OCI-LY7 (cell line): Measurements from ENCODE around the gene ATAD3B. TPM values are rescaled to one million over a fixed set of nuclear protein-coding genes. Genes with fewer than 3 reads are reported as not detected.

ENCODE experiments used
- BruUV-seq: library from RNA; stranded (reverse); fragments of 400-500 nt; replicated peaks from 2 replicates; lab custom pipeline; 2021; lab: Mats Ljungman, UMichigan
- CTCF ChIA-PET: fragments of 300-600 bp; sonication (Branson Sonifier 250); formaldehyde crosslinking; loops from one replicate; lab custom pipeline; 2022; ENCODE audit warnings: antibody characterized with exemption; ENCODE audit not compliant: unreplicated experiment; lab: Charles Lee
- POLR2A ChIA-PET: fragments of 300-600 bp; sonication (Branson Sonifier 250); formaldehyde crosslinking; loops from one replicate; lab custom pipeline; 2022; ENCODE audit warnings: antibody characterized with exemption; lab: Charles Lee
- DNase-seq: peaks from one replicate; pipeline ENCODE4 v3.0.0-alpha.2; 2015; ENCODE audit warnings: low spot score
- H2AFZ ChIP-seq: fragments of 200-600 bp; sonication (generic), shearing (Covaris generic); 2 replicates; pipeline ENCODE4 v1.6.1; 2014; ENCODE audit warnings: mild to moderate bottlenecking, antibody characterized with exemption, low read length, moderate library complexity
- H3K27ac ChIP-seq: fragments of 200-600 bp; sonication (generic); 2 replicates; pipeline ENCODE4 v1.5.1; 2014; ENCODE audit warnings: mixed run types, low read depth, mild to moderate bottlenecking, moderate library complexity, low read length, inconsistent platforms; ENCODE audit not compliant: poor library complexity, severe bottlenecking
- H3K36me3 ChIP-seq: fragments of 200-600 bp; sonication (generic); 2 replicates; pipeline ENCODE4 v1.6.1; 2014; ENCODE audit warnings: mild to moderate bottlenecking, antibody characterized with exemption, low read length, moderate library complexity, mixed read lengths; ENCODE audit not compliant: insufficient read depth
- H3K4me1 ChIP-seq: fragments of 200-600 bp; sonication (generic); 2 replicates; pipeline ENCODE4 v1.5.1; 2014; ENCODE audit warnings: mild to moderate bottlenecking, low read length; ENCODE audit not compliant: insufficient read depth, poor library complexity, severe bottlenecking
- H3K4me2 ChIP-seq: fragments of 200-600 bp; sonication (generic); 2 replicates; pipeline ENCODE4 v1.6.1; 2014; ENCODE audit warnings: mild to moderate bottlenecking, low read length
- H3K4me3 ChIP-seq: fragments of 200-600 bp; sonication (generic); 2 replicates; pipeline ENCODE4 v1.5.1; 2014; ENCODE audit warnings: mild to moderate bottlenecking, low read depth, low read length; ENCODE audit not compliant: poor library complexity, severe bottlenecking
- H3K79me2 ChIP-seq: fragments of 200-600 bp; sonication (generic); 2 replicates; pipeline ENCODE4 v1.6.1; 2016; ENCODE audit warnings: low read depth, mild to moderate bottlenecking, low read length, moderate library complexity, mixed read lengths; ENCODE audit not compliant: insufficient read depth
- H3K9me2 ChIP-seq: fragments of 200-600 bp; sonication (generic); 2 replicates; pipeline ENCODE4 v1.6.1; 2016; ENCODE audit warnings: mild to moderate bottlenecking, low read length, mixed read lengths; ENCODE audit not compliant: insufficient read depth
- H3K9me3 ChIP-seq: fragments of 200-600 bp; sonication (generic); 2 replicates; pipeline ENCODE4 v1.6.1; 2014; ENCODE audit warnings: mild to moderate bottlenecking, mixed run types, low read length, mixed read lengths
- H4K20me1 ChIP-seq: fragments of 200-600 bp; sonication (generic); 2 replicates; pipeline ENCODE4 v1.6.1; 2014; ENCODE audit warnings: mild to moderate bottlenecking, antibody characterized with exemption, low read length, moderate library complexity, mixed read lengths; ENCODE audit not compliant: insufficient read depth
- EZH2phosphoT487 ChIP-seq: fragments of 200-600 bp; sonication (generic); IDR thresholded peaks from 2 replicates; pipeline ENCODE4 v1.6.1; 2018; ENCODE audit warnings: low read depth, borderline replicate concordance, mild to moderate bottlenecking, mixed run types, antibody characterized with exemption, low read length, moderate library complexity, mixed read lengths
- intact Hi-C: fragments of 100-400 bp; cut with micrococcal nuclease; formaldehyde crosslinking; loops from one replicate; pipeline ENCODE4 v1.10.0; 2022; ENCODE audit not compliant: unreplicated experiment
- total RNA-seq, 2 experiments: library from RNA; depleted of rRNA in 1 of 2; stranded (reverse); fragments of >200 nt in 1 of 2; shearing (Covaris generic) in 1 of 2; gene quantifications; 2 replicates each; pipeline ENCODE4 v1.2.3, GENCODE V29; 2014 to 2022
- TF ChIP-seq, protein P1 (sequence below): fragments of 200-600 bp; sonication (generic); conservative IDR thresholded peaks from 2 replicates; pipeline ENCODE4 v1.5.1; 2014; ENCODE audit warnings: mild to moderate bottlenecking, antibody characterized with exemption, low read length, moderate library complexity, mixed read lengths

ATAD3B gene
- total RNA-seq, 2 experiments from 2014 or later: 54.9 to 62.4 TPM

DNA sequence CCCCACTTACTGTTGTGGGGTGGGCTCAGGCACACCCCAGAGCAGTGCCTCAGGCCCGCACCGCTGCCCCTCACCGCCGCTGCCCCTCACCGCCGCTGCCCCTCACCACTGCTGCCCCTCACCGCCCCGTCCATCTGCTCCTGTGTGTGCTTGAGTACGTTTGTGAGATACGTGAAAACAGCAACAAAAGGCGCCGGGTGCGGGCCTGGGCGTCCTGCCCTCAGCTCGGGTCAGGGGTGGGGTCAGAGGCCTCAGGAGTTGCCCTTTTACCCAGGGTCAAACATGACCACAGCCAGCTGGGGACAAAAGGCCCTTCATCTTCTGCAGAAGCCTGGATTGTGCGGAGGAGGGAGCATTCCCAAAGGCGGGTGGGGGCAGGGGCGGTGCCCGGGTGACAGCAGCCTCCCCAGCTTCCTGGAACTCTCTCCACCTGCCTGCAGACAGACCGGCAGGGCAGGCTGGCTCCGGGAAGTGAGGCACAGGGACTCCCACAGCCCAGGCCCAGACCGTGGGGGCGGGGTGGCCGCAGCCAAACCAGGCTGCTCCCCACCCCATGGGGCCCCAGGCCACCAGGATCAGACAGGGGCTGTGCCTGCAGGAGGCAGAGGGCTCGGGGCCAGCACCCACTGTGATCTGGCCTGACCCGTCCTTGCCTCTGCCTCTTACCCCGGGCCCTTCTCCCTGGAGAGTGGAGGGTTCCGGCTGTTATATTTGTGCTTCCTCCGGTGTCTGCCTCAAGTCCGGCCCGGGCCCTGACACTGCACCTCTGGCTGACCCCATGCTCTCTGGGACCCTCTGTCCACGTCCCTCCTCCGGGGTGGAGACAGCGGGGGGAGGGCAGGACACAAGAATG, 38.4 kb upstream of the ATAD3B start:
- H3K9me2 ChIP-seq: no peaks in the 10 kb centered on the region
- no peaks in the 10 kb centered on the region for H3K36me3 ChIP-seq
- no TSS peak for BruUV-seq
- DNase-seq: no peak
- H3K4me1 ChIP-seq: no peaks in the 10 kb centered on the region
- H3K4me2 ChIP-seq: no peak overlapping the region
- intact Hi-C loops: no loop called here
- H3K9me3 ChIP-seq: no peaks in the 10 kb centered on the region
- no peaks in the 10 kb centered on the region for H3K79me2 ChIP-seq
- no peak overlapping the region for H3K4me3 ChIP-seq
- ChIA-PET POLR2A (no interaction called here), CTCF (no interaction called here)
- H4K20me1 ChIP-seq: no peaks in the 10 kb centered on the region
- no peak overlapping the region for H2AFZ ChIP-seq
- TF ChIP-seq EZH2phosphoT487: no peak
- H3K27ac ChIP-seq: no peak overlapping the region

DNA sequence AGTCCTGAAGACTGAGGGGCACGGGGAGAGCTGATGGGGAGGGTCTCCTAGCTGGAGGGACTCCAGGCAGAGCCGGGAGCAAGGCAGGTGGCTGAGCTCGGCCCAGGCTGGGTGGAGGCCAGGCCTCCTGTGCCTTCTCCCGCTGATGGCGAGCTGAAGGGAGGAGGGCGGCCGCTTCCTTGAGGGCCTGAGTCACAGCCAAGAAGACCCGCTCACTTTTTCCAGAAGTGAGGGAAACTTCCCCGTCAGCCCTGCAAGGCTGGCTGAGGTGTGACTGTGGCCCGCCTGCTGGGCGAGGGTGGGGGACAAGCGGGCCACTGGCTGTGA, 37.8 kb upstream of the ATAD3B start:
- POLR2A ChIA-PET: no interaction called here
- no peak for DNase-seq

DNA sequence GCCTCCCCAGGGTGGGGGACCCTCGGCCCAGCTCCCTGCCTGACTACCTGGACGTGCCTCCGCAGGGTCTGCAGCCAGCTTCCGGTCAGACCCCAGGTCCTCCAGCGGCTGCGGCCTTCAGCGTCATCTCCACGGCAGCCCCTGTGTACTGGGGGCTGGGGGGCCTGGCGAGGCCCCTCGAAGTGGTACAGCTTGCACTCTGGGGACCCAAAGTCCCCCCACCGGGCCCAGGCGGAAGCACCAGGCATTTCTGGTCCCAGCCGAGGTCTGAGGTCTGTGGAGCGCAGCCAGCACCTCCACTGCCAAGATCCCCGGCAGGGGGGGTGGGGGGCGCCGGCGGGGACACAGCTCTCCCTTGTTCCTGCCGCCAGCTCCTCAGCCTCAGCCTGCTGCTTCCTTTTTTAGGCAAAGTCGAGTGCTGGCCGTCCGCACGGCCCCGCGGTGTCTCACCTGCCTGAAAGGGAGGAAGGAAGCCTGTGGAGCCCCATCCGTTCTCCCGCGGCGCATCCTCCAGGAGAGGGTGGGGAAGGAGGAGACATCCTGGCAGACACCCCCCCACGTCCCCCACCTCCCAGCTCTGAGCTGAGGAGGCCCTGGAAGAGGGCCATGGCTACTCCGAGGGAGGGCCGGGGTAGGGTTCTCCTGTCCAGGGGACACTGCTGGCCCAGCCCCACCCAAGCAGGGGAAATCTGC, 37.3 kb upstream of the ATAD3B start:
- Histone ChIP-seq H2AFZ (no peak overlapping the region), H3K79me2 (no peaks in the 10 kb centered on the region), H3K9me3 (no peaks in the 10 kb centered on the region), H4K20me1 (no peaks in the 10 kb centered on the region), H3K4me2 (no peak overlapping the region), H3K9me2 (no peaks in the 10 kb centered on the region), H3K4me3 (no peak overlapping the region), H3K27ac (no peak overlapping the region), H3K36me3 (no peaks in the 10 kb centered on the region), H3K4me1 (no peaks in the 10 kb centered on the region)
- no TSS peak for BruUV-seq
- TF ChIP-seq, protein P1, sequence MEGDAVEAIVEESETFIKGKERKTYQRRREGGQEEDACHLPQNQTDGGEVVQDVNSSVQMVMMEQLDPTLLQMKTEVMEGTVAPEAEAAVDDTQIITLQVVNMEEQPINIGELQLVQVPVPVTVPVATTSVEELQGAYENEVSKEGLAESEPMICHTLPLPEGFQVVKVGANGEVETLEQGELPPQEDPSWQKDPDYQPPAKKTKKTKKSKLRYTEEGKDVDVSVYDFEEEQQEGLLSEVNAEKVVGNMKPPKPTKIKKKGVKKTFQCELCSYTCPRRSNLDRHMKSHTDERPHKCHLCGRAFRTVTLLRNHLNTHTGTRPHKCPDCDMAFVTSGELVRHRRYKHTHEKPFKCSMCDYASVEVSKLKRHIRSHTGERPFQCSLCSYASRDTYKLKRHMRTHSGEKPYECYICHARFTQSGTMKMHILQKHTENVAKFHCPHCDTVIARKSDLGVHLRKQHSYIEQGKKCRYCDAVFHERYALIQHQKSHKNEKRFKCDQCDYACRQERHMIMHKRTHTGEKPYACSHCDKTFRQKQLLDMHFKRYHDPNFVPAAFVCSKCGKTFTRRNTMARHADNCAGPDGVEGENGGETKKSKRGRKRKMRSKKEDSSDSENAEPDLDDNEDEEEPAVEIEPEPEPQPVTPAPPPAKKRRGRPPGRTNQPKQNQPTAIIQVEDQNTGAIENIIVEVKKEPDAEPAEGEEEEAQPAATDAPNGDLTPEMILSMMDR: no peak
- TF ChIP-seq EZH2phosphoT487: no peak
- DNase-seq: no peak
- ChIA-PET POLR2A (no interaction called here), CTCF (no interaction called here)
- intact Hi-C loops: no loop called here

More for the DNA sequence above, 37.8 kb upstream of the ATAD3B start:
- TF ChIP-seq EZH2phosphoT487: no peak
- TF ChIP-seq, protein P1: no peak
- Histone ChIP-seq H3K9me3 (no peaks in the 10 kb centered on the region), H3K79me2 (no peaks in the 10 kb centered on the region), H3K9me2 (no peaks in the 10 kb centered on the region), H3K27ac (no peak overlapping the region), H2AFZ (no peak overlapping the region), H4K20me1 (no peaks in the 10 kb centered on the region), H3K4me3 (no peak overlapping the region), H3K36me3 (no peaks in the 10 kb centered on the region), H3K4me2 (no peak overlapping the region), H3K4me1 (no peaks in the 10 kb centered on the region)
- no TSS peak for BruUV-seq
- intact Hi-C loops: no loop called here
- CTCF ChIA-PET: no interaction called here
